Smooth muscle cell (in vitro differentiated cells): ENCODE data around the gene PFDN1. TPM values are rescaled to one million over a fixed set of nuclear protein-coding genes. Genes with fewer than 3 reads are reported as not detected.

ENCODE experiments used
- DNase-seq: peaks from one replicate; lab custom pipeline; 2025; ENCODE audit not compliant: unreplicated experiment; lab: John Stamatoyannopoulos, UW
- H2AFZ ChIP-seq: fragments of 200-600 bp; sonication (generic); 2 replicates; pipeline ENCODE4 v1.6.0; 2016; ENCODE audit warnings: antibody characterized with exemption, low read depth, mild to moderate bottlenecking
- H3F3A ChIP-seq: fragments of 200-600 bp; sonication (generic); 2 replicates; pipeline ENCODE4 v1.6.0; 2017; ENCODE audit warnings: antibody characterized with exemption, low read depth
- H3K27ac ChIP-seq: fragments of 200-600 bp; sonication (generic); 2 replicates; pipeline ENCODE4 v1.5.1; 2016; ENCODE audit warnings: low read depth, mild to moderate bottlenecking
- H3K27me3 ChIP-seq: fragments of 200-600 bp; sonication (generic); 2 replicates; pipeline ENCODE4 v1.6.1; 2016; ENCODE audit warnings: low read depth, mild to moderate bottlenecking
- H3K36me3 ChIP-seq: fragments of 200-600 bp; sonication (generic); 2 replicates; pipeline ENCODE4 v1.5.1; 2016; ENCODE audit warnings: low read depth
- H3K4me1 ChIP-seq: fragments of 200-600 bp; sonication (generic); 2 replicates; pipeline ENCODE4 v1.5.1; 2016; ENCODE audit warnings: low read depth
- H3K4me2 ChIP-seq: fragments of 200-600 bp; sonication (generic); 2 replicates; pipeline ENCODE4 v1.6.0; 2016; ENCODE audit warnings: mild to moderate bottlenecking
- H3K4me3 ChIP-seq: fragments of 200-600 bp; sonication (generic); 2 replicates; pipeline ENCODE4 v1.5.1; 2016; ENCODE audit warnings: mild to moderate bottlenecking
- H3K79me2 ChIP-seq: fragments of 200-600 bp; sonication (generic); 2 replicates; pipeline ENCODE4 v1.6.0; 2016; ENCODE audit warnings: low read depth, mild to moderate bottlenecking
- H3K9ac ChIP-seq: fragments of 200-600 bp; sonication (generic); 2 replicates; pipeline ENCODE4 v1.6.0; 2016; ENCODE audit warnings: low read depth
- H3K9me3 ChIP-seq: fragments of 200-600 bp; sonication (generic); replicated peaks from 2 replicates; pipeline ENCODE4 v1.5.1; 2016; ENCODE audit warnings: low read depth
- H4K20me1 ChIP-seq: fragments of 200-600 bp; sonication (generic); 2 replicates; pipeline ENCODE4 v1.6.0; 2016; ENCODE audit warnings: low read depth
- CTCF ChIP-seq: fragments of 200-600 bp; sonication (generic); IDR thresholded peaks from 2 replicates; pipeline ENCODE4 v1.5.1; 2017; ENCODE audit warnings: borderline replicate concordance, mild to moderate bottlenecking, antibody characterized with exemption; ENCODE audit not compliant: insufficient read depth, poor library complexity, severe bottlenecking
- WGBS: methylation state at CpG from one replicate; pipeline ENCODE4 v1.1.7; 2016; ENCODE audit warnings: low lambda C conversion rate; 5-methylcytosine and 5-hydroxymethylcytosine counted together
- polyA plus RNA-seq: library from polyadenylated mRNA; unstranded; fragments of >200 nt; fragmentation: Nextera tagmentation; extraction: Ambion mirVana; gene quantifications from 2 replicates; pipeline ENCODE4 v1.2.1, GENCODE V29; 2016
- total RNA-seq: library from RNA; depleted of rRNA; stranded (reverse); fragments of >200 nt; gene quantifications from 2 replicates; pipeline ENCODE4 v1.2.3, GENCODE V29; 2014

PFDN1 gene
- total and polyA plus RNA-seq, 2 experiments from 2014 or later: 145 to 154 TPM

- no peak for DNase-seq
Observed at GRCh38 chr5:140338908-140339307, 36.0 kb upstream of the PFDN1 start.

GRCh38 chr5:140338336-140338735, 35.4 kb upstream of the PFDN1 start:
- H3F3A ChIP-seq: peaks cover 6% of the 10 kb centered on the region
- peaks cover 26% of the 10 kb centered on the region for H3K79me2 ChIP-seq
- DNase-seq: no peak
- no peaks in the 10 kb centered on the region for H3K9me3 ChIP-seq
- H3K27ac ChIP-seq: peak overlapping the region; percentile 52
- H3K4me2 ChIP-seq: no peak overlapping the region
- peaks cover 32% of the 10 kb centered on the region for H4K20me1 ChIP-seq
- WGBS: 52% methylated on average over 3 of the region's 3 CpGs
- H3K27me3 ChIP-seq: no peaks in the 10 kb centered on the region
- no peak for TF ChIP-seq CTCF
- H2AFZ ChIP-seq: no peak overlapping the region
- peaks cover 17% of the 10 kb centered on the region for H3K36me3 ChIP-seq
- no peaks in the 10 kb centered on the region for H3K4me1 ChIP-seq
- H3K4me3 ChIP-seq: no peak overlapping the region
- no peak overlapping the region for H3K9ac ChIP-seq

More at GRCh38 chr5:140338908-140339307, 36.0 kb upstream of the PFDN1 start:
- H3K4me1 ChIP-seq: no peaks in the 10 kb centered on the region
- no peaks in the 10 kb centered on the region for H3K27me3 ChIP-seq
- H3K27ac ChIP-seq: peak overlapping the region; percentile 20
- no peak overlapping the region for H3K4me3 ChIP-seq
- H3K4me2 ChIP-seq: no peak overlapping the region
- 88% methylated on average over 2 of the region's 2 CpGs for WGBS
- H3F3A ChIP-seq: peaks cover 6% of the 10 kb centered on the region
- H3K79me2 ChIP-seq: peaks cover 30% of the 10 kb centered on the region
- H3K36me3 ChIP-seq: peaks cover 17% of the 10 kb centered on the region
- no peak for TF ChIP-seq CTCF
- H3K9ac ChIP-seq: no peak overlapping the region
- no peaks in the 10 kb centered on the region for H3K9me3 ChIP-seq
- H4K20me1 ChIP-seq: peaks cover 38% of the 10 kb centered on the region
- no peak overlapping the region for H2AFZ ChIP-seq

GRCh38 chr5:140337880-140338279, 35.0 kb upstream of the PFDN1 start:
- peaks cover 27% of the 10 kb centered on the region for H4K20me1 ChIP-seq
- no peak overlapping the region for H2AFZ ChIP-seq
- no peak overlapping the region for H3K9ac ChIP-seq
- peaks cover 6% of the 10 kb centered on the region for H3F3A ChIP-seq
- no peaks in the 10 kb centered on the region for H3K9me3 ChIP-seq
- no peaks in the 10 kb centered on the region for H3K27me3 ChIP-seq
- no peak for TF ChIP-seq CTCF
- no peak for DNase-seq
- no peak overlapping the region for H3K4me2 ChIP-seq
- no peaks in the 10 kb centered on the region for H3K4me1 ChIP-seq
- WGBS: 86% methylated on average over 1 of the region's 1 CpG
- H3K36me3 ChIP-seq: peaks cover 21% of the 10 kb centered on the region
- H3K79me2 ChIP-seq: peaks cover 22% of the 10 kb centered on the region
- H3K4me3 ChIP-seq: no peak overlapping the region
- H3K27ac ChIP-seq: peak overlapping the region; percentile 52

- peaks cover 28% of the 10 kb centered on the region for H3K36me3 ChIP-seq
- no peak for DNase-seq
- H3K9ac ChIP-seq: no peak overlapping the region
- H3K4me3 ChIP-seq: no peak overlapping the region
- no peak overlapping the region for H2AFZ ChIP-seq
- H3K9me3 ChIP-seq: no peaks in the 10 kb centered on the region
- no peak for TF ChIP-seq CTCF
- H3K27me3 ChIP-seq: no peaks in the 10 kb centered on the region
- peaks cover 6% of the 10 kb centered on the region for H3F3A ChIP-seq
- H3K4me2 ChIP-seq: no peak overlapping the region
- peaks cover 17% of the 10 kb centered on the region for H3K79me2 ChIP-seq
- H4K20me1 ChIP-seq: peaks cover 16% of the 10 kb centered on the region
- WGBS: 93% methylated on average over 5 of the region's 5 CpGs
- H3K4me1 ChIP-seq: no peaks in the 10 kb centered on the region
- no peak overlapping the region for H3K27ac ChIP-seq
Observed at GRCh38 chr5:140336388-140336787, 33.5 kb upstream of the PFDN1 start.
